Measurements from ENCODE around the gene ROCK1.

DNA sequence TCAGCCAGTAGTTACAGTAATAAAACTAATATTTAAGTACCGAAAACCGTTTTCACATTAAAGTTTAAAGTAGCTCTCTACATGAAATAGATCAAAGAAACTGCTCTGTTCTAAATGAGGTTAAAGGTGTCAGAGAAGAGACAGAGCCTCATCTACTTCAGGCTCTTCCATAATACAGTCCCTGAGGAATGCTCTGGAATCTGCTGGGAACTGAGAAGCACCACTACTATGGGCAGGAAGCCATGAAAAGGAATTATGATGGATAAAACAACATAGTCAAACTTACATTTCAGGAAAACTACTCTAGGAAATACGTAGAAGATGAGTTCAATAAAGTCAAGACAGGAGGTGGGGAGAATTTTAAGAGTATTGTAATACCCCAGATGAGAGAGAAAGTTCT lies 60.0 kb downstream of the ROCK1 start:
- TF ChIP-seq EGR1 (conservative IDR thresholded peaks at IDR 0.05), result no peak
- TF ChIP-seq, protein P1, sequence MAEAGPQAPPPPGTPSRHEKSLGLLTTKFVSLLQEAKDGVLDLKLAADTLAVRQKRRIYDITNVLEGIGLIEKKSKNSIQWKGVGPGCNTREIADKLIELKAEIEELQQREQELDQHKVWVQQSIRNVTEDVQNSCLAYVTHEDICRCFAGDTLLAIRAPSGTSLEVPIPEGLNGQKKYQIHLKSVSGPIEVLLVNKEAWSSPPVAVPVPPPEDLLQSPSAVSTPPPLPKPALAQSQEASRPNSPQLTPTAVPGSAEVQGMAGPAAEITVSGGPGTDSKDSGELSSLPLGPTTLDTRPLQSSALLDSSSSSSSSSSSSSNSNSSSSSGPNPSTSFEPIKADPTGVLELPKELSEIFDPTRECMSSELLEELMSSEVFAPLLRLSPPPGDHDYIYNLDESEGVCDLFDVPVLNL (CRISPR knock-in tag; IDR thresholded peaks at IDR 0.05; ENCODE audit: low read depth), result no peak
- TF ChIP-seq SMC3 (conservative IDR thresholded peaks at IDR 0.05; ENCODE audit: insufficient read depth, low read depth, low read length), result no peak
